ENCODE results near the gene PSMD14. TPM values are rescaled to one million over a fixed set of nuclear protein-coding genes. Genes with fewer than 3 reads are reported as not detected.

The PSMD14 gene
- total and polyA plus RNA-seq, 2 of the 8 experiments (the other 6 are each of a cell fraction or from before 2014, with no cell fraction given), result 53.9 to 88.7 TPM

- TF ChIP-seq, protein P1, sequence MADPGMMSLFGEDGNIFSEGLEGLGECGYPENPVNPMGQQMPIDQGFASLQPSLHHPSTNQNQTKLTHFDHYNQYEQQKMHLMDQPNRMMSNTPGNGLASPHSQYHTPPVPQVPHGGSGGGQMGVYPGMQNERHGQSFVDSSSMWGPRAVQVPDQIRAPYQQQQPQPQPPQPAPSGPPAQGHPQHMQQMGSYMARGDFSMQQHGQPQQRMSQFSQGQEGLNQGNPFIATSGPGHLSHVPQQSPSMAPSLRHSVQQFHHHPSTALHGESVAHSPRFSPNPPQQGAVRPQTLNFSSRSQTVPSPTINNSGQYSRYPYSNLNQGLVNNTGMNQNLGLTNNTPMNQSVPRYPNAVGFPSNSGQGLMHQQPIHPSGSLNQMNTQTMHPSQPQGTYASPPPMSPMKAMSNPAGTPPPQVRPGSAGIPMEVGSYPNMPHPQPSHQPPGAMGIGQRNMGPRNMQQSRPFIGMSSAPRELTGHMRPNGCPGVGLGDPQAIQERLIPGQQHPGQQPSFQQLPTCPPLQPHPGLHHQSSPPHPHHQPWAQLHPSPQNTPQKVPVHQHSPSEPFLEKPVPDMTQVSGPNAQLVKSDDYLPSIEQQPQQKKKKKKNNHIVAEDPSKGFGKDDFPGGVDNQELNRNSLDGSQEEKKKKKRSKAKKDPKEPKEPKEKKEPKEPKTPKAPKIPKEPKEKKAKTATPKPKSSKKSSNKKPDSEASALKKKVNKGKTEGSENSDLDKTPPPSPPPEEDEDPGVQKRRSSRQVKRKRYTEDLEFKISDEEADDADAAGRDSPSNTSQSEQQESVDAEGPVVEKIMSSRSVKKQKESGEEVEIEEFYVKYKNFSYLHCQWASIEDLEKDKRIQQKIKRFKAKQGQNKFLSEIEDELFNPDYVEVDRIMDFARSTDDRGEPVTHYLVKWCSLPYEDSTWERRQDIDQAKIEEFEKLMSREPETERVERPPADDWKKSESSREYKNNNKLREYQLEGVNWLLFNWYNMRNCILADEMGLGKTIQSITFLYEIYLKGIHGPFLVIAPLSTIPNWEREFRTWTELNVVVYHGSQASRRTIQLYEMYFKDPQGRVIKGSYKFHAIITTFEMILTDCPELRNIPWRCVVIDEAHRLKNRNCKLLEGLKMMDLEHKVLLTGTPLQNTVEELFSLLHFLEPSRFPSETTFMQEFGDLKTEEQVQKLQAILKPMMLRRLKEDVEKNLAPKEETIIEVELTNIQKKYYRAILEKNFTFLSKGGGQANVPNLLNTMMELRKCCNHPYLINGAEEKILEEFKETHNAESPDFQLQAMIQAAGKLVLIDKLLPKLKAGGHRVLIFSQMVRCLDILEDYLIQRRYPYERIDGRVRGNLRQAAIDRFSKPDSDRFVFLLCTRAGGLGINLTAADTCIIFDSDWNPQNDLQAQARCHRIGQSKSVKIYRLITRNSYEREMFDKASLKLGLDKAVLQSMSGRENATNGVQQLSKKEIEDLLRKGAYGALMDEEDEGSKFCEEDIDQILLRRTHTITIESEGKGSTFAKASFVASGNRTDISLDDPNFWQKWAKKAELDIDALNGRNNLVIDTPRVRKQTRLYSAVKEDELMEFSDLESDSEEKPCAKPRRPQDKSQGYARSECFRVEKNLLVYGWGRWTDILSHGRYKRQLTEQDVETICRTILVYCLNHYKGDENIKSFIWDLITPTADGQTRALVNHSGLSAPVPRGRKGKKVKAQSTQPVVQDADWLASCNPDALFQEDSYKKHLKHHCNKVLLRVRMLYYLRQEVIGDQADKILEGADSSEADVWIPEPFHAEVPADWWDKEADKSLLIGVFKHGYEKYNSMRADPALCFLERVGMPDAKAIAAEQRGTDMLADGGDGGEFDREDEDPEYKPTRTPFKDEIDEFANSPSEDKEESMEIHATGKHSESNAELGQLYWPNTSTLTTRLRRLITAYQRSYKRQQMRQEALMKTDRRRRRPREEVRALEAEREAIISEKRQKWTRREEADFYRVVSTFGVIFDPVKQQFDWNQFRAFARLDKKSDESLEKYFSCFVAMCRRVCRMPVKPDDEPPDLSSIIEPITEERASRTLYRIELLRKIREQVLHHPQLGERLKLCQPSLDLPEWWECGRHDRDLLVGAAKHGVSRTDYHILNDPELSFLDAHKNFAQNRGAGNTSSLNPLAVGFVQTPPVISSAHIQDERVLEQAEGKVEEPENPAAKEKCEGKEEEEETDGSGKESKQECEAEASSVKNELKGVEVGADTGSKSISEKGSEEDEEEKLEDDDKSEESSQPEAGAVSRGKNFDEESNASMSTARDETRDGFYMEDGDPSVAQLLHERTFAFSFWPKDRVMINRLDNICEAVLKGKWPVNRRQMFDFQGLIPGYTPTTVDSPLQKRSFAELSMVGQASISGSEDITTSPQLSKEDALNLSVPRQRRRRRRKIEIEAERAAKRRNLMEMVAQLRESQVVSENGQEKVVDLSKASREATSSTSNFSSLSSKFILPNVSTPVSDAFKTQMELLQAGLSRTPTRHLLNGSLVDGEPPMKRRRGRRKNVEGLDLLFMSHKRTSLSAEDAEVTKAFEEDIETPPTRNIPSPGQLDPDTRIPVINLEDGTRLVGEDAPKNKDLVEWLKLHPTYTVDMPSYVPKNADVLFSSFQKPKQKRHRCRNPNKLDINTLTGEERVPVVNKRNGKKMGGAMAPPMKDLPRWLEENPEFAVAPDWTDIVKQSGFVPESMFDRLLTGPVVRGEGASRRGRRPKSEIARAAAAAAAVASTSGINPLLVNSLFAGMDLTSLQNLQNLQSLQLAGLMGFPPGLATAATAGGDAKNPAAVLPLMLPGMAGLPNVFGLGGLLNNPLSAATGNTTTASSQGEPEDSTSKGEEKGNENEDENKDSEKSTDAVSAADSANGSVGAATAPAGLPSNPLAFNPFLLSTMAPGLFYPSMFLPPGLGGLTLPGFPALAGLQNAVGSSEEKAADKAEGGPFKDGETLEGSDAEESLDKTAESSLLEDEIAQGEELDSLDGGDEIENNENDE (IDR thresholded peaks at IDR 0.05; ENCODE audit: insufficient replicate concordance, low read length), result no peak
- no peak for TF ChIP-seq RFX5 (IDR thresholded peaks at IDR 0.05; ENCODE audit: borderline replicate concordance, low read depth, low read length)
- no peak for TF ChIP-seq SP1 (IDR thresholded peaks at IDR 0.05; ENCODE audit: low read depth, low read length)
- no peak for TF ChIP-seq TAF1 (IDR thresholded peaks at IDR 0.05; ENCODE audit: low read depth, low read length)
- no peak for TF ChIP-seq USF2 (IDR thresholded peaks at IDR 0.05; ENCODE audit: low read length)
These were observed 123.9 kb downstream of the PSMD14 start (continued) for GRCh38 chr2:161432107-161432506.

Data from H1 (cell line).